SK-N-SH (cell line): ENCODE measurements around the gene NT5DC3. TPM values are rescaled to one million over a fixed set of nuclear protein-coding genes. Genes with fewer than 3 reads are reported as not detected.

ENCODE experiments used
- CTCF ChIA-PET: fragments of 300-600, 350-600 bp; formaldehyde crosslinking; extraction: SDS; loops from one replicate; lab custom pipeline; 2021; lab: Yijun Ruan, JAX
- POLR2A ChIA-PET: fragments of 350-600 bp; sonication (Branson Sonifier 250); formaldehyde crosslinking; extraction: SDS; loops from one replicate; lab custom pipeline; 2020; ENCODE audit warnings: antibody characterized with exemption, inconsistent platforms; lab: Yijun Ruan, JAX
- DNase-seq: peaks from one replicate; pipeline ENCODE4 v3.0.0; 2012
- H2AFZ ChIP-seq: fragments of 200-600 bp; sonication (generic); 2 replicates; pipeline ENCODE4 v1.8.1; 2016; ENCODE audit warnings: antibody characterized with exemption, mild to moderate bottlenecking, low read depth
- H3F3A ChIP-seq: fragments of 200-600 bp; sonication (generic); replicated peaks from 2 replicates; pipeline ENCODE3; 2016; ENCODE audit warnings: antibody characterized with exemption, mild to moderate bottlenecking; ENCODE audit not compliant: insufficient read depth
- H3K27ac ChIP-seq, 2 experiments: fragments of 200-500 bp in 1 of 2; fragments of 200-600 bp in 1 of 2; sonication (Bioruptor generic) in 1 of 2; sonication (generic), shearing (Covaris generic) in 1 of 2; 2 replicates each; pipeline versions ENCODE4 v1.5.1 to v1.6.1; 2014 to 2016; ENCODE audit warnings: low read depth in 2 of 2, inconsistent platforms in 1 of 2, low read length in 1 of 2, mild to moderate bottlenecking in 1 of 2, mixed read lengths in 1 of 2
- H3K27me3 ChIP-seq: fragments of 200-600 bp; sonication (generic), shearing (Covaris generic); 2 replicates; pipeline ENCODE4 v1.6.1; 2016; ENCODE audit warnings: mixed run types; ENCODE audit not compliant: insufficient read depth
- H3K36me3 ChIP-seq, 2 experiments: fragments of 200-500 bp in 1 of 2; fragments of 200-600 bp in 1 of 2; sonication (Bioruptor generic) in 1 of 2; sonication (generic) in 1 of 2; replicated peaks in 1 of 2; 2 replicates each; pipeline versions ENCODE3 to v1.5.1; 2014 to 2016; ENCODE audit warnings: low read length in 1 of 2, mild to moderate bottlenecking in 1 of 2; ENCODE audit not compliant: insufficient read depth in 2 of 2, control insufficient read depth in 1 of 2
- H3K4me1 ChIP-seq, 2 experiments: fragments of 200-500 bp in 1 of 2; fragments of 200-600 bp in 1 of 2; sonication (Bioruptor generic) in 1 of 2; sonication (generic), shearing (Covaris generic) in 1 of 2; 2 replicates each; pipeline versions ENCODE4 v1.5.1 to v1.6.1; 2014 to 2016; ENCODE audit warnings: low read depth in 1 of 2, low read length in 1 of 2, mixed run types in 1 of 2; ENCODE audit not compliant: insufficient read depth in 2 of 2, control insufficient read depth in 1 of 2
- H3K4me2 ChIP-seq: fragments of 200-600 bp; sonication (generic), shearing (Covaris generic); 2 replicates; pipeline ENCODE4 v1.6.1; 2017; ENCODE audit warnings: mixed run types
- H3K4me3 ChIP-seq, 2 experiments: fragments of 200-500 bp in 1 of 2; fragments of 200-600 bp in 1 of 2; sonication (Bioruptor generic) in 1 of 2; sonication (generic), shearing (Covaris generic) in 1 of 2; 2 replicates each; pipeline versions ENCODE4 v1.5.1 to v1.8.1; 2014 to 2016; ENCODE audit warnings: low read depth in 2 of 2, inconsistent platforms in 1 of 2, low read length in 1 of 2, mild to moderate bottlenecking in 1 of 2, mixed read lengths in 1 of 2, moderate library complexity in 1 of 2
- H3K79me2 ChIP-seq: fragments of 200-600 bp; sonication (generic); 2 replicates; pipeline ENCODE4 v1.8.1; 2017; ENCODE audit warnings: mild to moderate bottlenecking; ENCODE audit not compliant: insufficient read depth
- H3K9ac ChIP-seq: fragments of 200-600 bp; sonication (generic); 2 replicates; pipeline ENCODE4 v1.6.1; 2017; ENCODE audit warnings: mixed run types
- H3K9me2 ChIP-seq: fragments of 200-600 bp; sonication (generic); 2 replicates; pipeline ENCODE4 v1.6.1; 2017; ENCODE audit warnings: mixed run types
- H3K9me3 ChIP-seq: fragments of 200-600 bp; sonication (generic); 2 replicates; pipeline ENCODE4 v1.6.1; 2017; ENCODE audit warnings: mixed run types, mild to moderate bottlenecking, moderate library complexity
- H4K20me1 ChIP-seq: fragments of 200-600 bp; sonication (generic); 2 replicates; pipeline ENCODE4 v1.6.1; 2017; ENCODE audit warnings: mild to moderate bottlenecking, mixed run types; ENCODE audit not compliant: insufficient read depth
- ELF1 ChIP-seq: IDR thresholded peaks from 2 replicates; pipeline ENCODE4 v1.4.0; 2012
- EP300 ChIP-seq, 2 experiments: IDR thresholded peaks; 2 replicates each; pipeline versions ENCODE4 v1.4.0 to v1.6.1; 2012; ENCODE audit warnings: borderline replicate concordance in 1 of 2, low read depth in 1 of 2, low read length in 1 of 2
- EZH2phosphoT487 ChIP-seq: fragments of 200-600 bp; sonication (generic); IDR thresholded peaks from 2 replicates; pipeline ENCODE4 v1.6.1; 2017; ENCODE audit warnings: low read depth, mixed run types, mild to moderate bottlenecking, antibody characterized with exemption, moderate library complexity, borderline replicate concordance
- FOSL2 ChIP-seq: IDR thresholded peaks from 2 replicates; pipeline ENCODE4 v1.4.0; 2012; ENCODE audit warnings: low read depth, mild to moderate bottlenecking, moderate library complexity, borderline replicate concordance
- FOXJ3 ChIP-seq: sonication (generic); formaldehyde crosslinking; IDR thresholded peaks from 2 replicates; pipeline ENCODE4 v1.5.1; 2020; ENCODE audit warnings: mild to moderate bottlenecking, missing genetic modification reagents
- GABPA ChIP-seq: IDR thresholded peaks from 2 replicates; pipeline ENCODE4 v1.4.0; 2012; ENCODE audit warnings: low read depth, mild to moderate bottlenecking
- GATA2 ChIP-seq: sonication (generic); formaldehyde crosslinking; IDR thresholded peaks from 2 replicates; pipeline ENCODE4 v1.5.0; 2020; ENCODE audit warnings: mild to moderate bottlenecking, missing genetic modification reagents
- JUND ChIP-seq: IDR thresholded peaks from 2 replicates; pipeline ENCODE4 v1.4.0; 2012
- NFIC ChIP-seq: IDR thresholded peaks from 2 replicates; pipeline ENCODE4 v1.4.0; 2012; ENCODE audit warnings: borderline replicate concordance
- NRF1 ChIP-seq: IDR thresholded peaks from 2 replicates; pipeline ENCODE4 v1.6.1; 2012; ENCODE audit warnings: low read depth, mild to moderate bottlenecking, low read length
- RAD21 ChIP-seq: IDR thresholded peaks from 2 replicates; pipeline ENCODE4 v1.6.1; 2012; ENCODE audit warnings: mild to moderate bottlenecking, low read length
- RCOR1 ChIP-seq: fragments of 150-350 bp; IDR thresholded peaks from 2 replicates; pipeline ENCODE4 v1.6.1; 2017; ENCODE audit warnings: antibody characterized with exemption, low read length
- RFX5 ChIP-seq: IDR thresholded peaks from 2 replicates; pipeline ENCODE4 v1.6.1; 2012; ENCODE audit warnings: mild to moderate bottlenecking, improper control_type of control experiment, low read length
- RXRA ChIP-seq: IDR thresholded peaks from 2 replicates; pipeline ENCODE4 v1.4.0; 2012; ENCODE audit warnings: low read depth, mild to moderate bottlenecking, borderline replicate concordance
- SIN3A ChIP-seq: IDR thresholded peaks from 2 replicates; pipeline ENCODE4 v1.6.1; 2012; ENCODE audit warnings: low read depth, mild to moderate bottlenecking, low read length, moderate library complexity, borderline replicate concordance
- TAF1 ChIP-seq: IDR thresholded peaks from 2 replicates; pipeline ENCODE4 v1.6.1; 2012; ENCODE audit warnings: low read depth, mild to moderate bottlenecking, low read length, moderate library complexity, borderline replicate concordance
- TCF12 ChIP-seq: IDR thresholded peaks from 2 replicates; pipeline ENCODE4 v1.4.0; 2012
- WGBS: methylation state at CpG from one replicate; pipeline ENCODE4 v1.1.6; 2017; ENCODE audit warnings: low lambda C conversion rate; 5-methylcytosine and 5-hydroxymethylcytosine counted together
- polyA plus RNA-seq, 3 experiments: library from polyadenylated mRNA; depleted of rRNA; stranded (reverse); fragments of >200 nt; gene quantifications; 2 replicates each; pipeline ENCODE4 v1.2.3, GENCODE V29; 2012
- TF ChIP-seq, protein P1 (sequence below): IDR thresholded peaks from 2 replicates; pipeline ENCODE4; 2012
- TF ChIP-seq, protein P2 (sequence below): IDR thresholded peaks from 2 replicates; pipeline ENCODE4 v1.4.0; 2012; ENCODE audit warnings: low read depth

NT5DC3 gene
- polyA plus RNA-seq, 1 of the 3 experiments (the other 2 are of a cell fraction): 11.0 TPM

DNA sequence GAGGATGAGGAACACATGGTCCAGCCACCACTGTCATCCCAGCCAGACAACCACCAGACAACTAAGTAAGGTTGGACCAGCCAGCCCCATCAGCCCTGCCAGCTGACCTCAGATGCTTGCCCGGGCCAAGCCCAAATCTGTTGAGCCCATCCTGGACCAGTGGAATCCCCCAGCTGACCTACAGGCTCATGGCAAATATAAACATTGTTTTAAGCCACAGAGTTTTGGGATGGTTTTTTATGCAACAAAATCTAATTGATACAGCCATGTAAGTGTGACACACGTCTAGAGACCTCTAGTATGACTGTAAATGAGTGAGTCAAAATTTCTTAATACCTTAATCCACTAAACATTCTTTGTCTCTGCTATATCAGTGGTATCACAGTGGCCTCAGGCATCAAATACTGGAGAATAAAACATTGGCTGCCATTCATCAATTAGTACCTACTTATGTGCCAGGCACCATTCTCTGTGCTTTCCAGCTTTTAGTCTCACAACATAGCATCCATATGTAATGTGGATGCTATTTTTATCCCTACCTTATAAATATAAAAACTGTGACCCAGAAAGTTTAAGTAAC, 24.2 kb upstream of the NT5DC3 start:
- no peaks in the 10 kb centered on the region; a peak in 1 of 4 replicates for H3K4me1 ChIP-seq
- no peak overlapping the region for H3K4me3 ChIP-seq
- no peaks in the 10 kb centered on the region for H3K79me2 ChIP-seq
- no peaks in the 10 kb centered on the region for H3F3A ChIP-seq
- no peak overlapping the region for H3K9ac ChIP-seq
- 90% methylated on average over 2 of the region's 2 CpGs for WGBS
- ChIA-PET CTCF (interaction anchor here (1.5 to 3.1 kb wide), 4 partner anchors 10 to 239 kb away, joined by 5 to 14 read pairs (median 5); no protein-coding TSS in a partner anchor), POLR2A (no interaction called here)
- DNase-seq: no peak
- H2AFZ ChIP-seq: no peak overlapping the region
- H3K9me2 ChIP-seq: no peaks in the 10 kb centered on the region
- no peak overlapping the region for H3K4me2 ChIP-seq
- no peaks in the 10 kb centered on the region for H3K27me3 ChIP-seq
- no peak overlapping the region for H3K27ac ChIP-seq
- H3K9me3 ChIP-seq: no peaks in the 10 kb centered on the region
- no peaks in the 10 kb centered on the region for H4K20me1 ChIP-seq
- TF ChIP-seq JUND (no peak), TAF1 (no peak), RCOR1 (no peak), GABPA (no peak), RAD21 (no peak), EZH2phosphoT487 (no peak), GATA2 (CRISPR knock-in tag) (no peak), NRF1 (no peak), ELF1 (no peak), EP300 (IDR thresholded peaks at IDR 0.05; ENCODE audit: borderline replicate concordance in 1 of 2, low read depth in 1 of 2, low read length in 1 of 2) (no peak)
- no peaks in the 10 kb centered on the region for H3K36me3 ChIP-seq

DNA sequence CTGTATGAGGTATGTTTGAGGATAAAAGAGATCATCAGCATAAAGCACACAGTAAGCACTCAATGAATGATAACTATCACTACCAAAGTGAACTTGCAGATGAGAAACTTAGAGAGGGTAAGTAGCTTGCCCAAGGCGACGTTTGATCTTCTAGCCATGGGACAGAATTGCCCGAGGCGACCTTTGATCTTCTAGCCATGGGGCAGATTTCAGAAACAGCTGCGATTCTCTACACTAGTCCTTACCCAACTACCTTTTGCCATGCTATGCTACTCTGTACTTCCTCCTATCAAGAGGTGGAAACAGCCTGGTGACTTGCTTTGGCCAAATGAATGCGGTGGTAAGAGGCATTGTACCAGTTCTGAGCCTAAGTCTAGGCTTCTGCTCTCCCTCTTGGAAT, 23.7 kb upstream of the NT5DC3 start:
- H3K36me3 ChIP-seq: no peaks in the 10 kb centered on the region
- 94% methylated on average over 6 of the region's 6 CpGs for WGBS
- ChIA-PET CTCF (interaction anchor here (1.5 to 3.1 kb wide), 4 partner anchors 10 to 238 kb away, joined by 5 to 14 read pairs (median 5); no protein-coding TSS in a partner anchor), POLR2A (no interaction called here)
- DNase-seq: no peak
- H2AFZ ChIP-seq: no peak overlapping the region
- H3F3A ChIP-seq: no peaks in the 10 kb centered on the region
- H3K4me2 ChIP-seq: no peak overlapping the region
- no peaks in the 10 kb centered on the region for H4K20me1 ChIP-seq
- H3K4me1 ChIP-seq: peaks cover 0 to 3% of the 10 kb centered on the region in 2 experiments; a peak in 2 of 4 replicates
- no peak overlapping the region for H3K27ac ChIP-seq
- no peaks in the 10 kb centered on the region for H3K9me2 ChIP-seq
- H3K79me2 ChIP-seq: no peaks in the 10 kb centered on the region
- no peak overlapping the region for H3K9ac ChIP-seq
- no peak overlapping the region for H3K4me3 ChIP-seq
- H3K9me3 ChIP-seq: no peaks in the 10 kb centered on the region
- H3K27me3 ChIP-seq: no peaks in the 10 kb centered on the region
- TF ChIP-seq RFX5: no peak

DNA sequence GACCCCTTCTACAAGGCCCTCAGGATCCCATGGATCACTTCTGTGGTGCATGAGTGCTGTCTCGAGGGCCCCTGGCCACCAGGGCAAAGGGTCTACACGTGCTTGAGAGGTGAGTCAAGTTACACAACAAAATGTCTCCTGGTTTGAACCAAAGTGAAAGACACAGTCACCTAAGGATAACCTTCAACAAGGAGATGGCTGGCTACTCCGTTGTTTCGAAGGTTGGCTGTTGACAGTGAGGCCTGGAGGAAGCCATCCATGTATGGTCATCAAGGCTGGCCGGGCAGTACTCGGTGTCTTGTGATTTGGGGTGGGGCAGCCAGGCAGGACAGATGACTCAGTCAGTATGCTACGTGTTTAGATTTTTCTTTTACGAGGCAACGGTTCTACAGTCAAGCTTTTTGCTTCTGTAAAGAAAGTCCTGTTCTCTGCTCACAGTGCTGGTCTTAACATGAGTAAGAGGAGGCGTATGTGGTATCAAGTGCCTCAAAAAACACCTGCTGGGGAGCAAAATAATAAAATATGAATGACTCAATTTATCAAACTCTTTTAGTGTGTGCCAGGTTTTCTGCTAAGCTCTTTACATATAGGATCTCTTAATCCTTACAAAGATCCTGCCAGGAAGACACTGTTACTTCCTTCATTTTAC, 18.0 kb upstream of the NT5DC3 start:
- H3K4me2 ChIP-seq: peak overlapping the region; percentile 47
- no peaks in the 10 kb centered on the region for H3K9me3 ChIP-seq
- H3K79me2 ChIP-seq: no peaks in the 10 kb centered on the region
- ChIA-PET POLR2A (no interaction called here), CTCF (interaction anchor here (1.8 kb wide), 1 partner anchor 11 kb away, joined by 6 read pairs; no protein-coding TSS in a partner anchor)
- peak overlapping the region; percentile 41 to 84; a peak in 3 of 4 replicates for H3K27ac ChIP-seq
- WGBS: 36% methylated on average over 10 of the region's 10 CpGs
- H3K4me1 ChIP-seq: peaks cover 0 to 16% of the 10 kb centered on the region in 2 experiments; a peak in 2 of 4 replicates
- no peak for TF ChIP-seq SIN3A
- TF ChIP-seq NRF1: no peak
- TF ChIP-seq RFX5: no peak
- TF ChIP-seq FOSL2: peak; percentile 73; the same call in 1 of the 2 replicates
- TF ChIP-seq FOXJ3: no peak
- TF ChIP-seq RXRA: no peak
- TF ChIP-seq ELF1: no peak
- TF ChIP-seq NFIC: 0 out of 2 replicates have a peak, but pooled peaks have one; percentile 10
- peak in 1 of 2 experiments; percentile 50; a peak in 1 of 4 replicates for TF ChIP-seq EP300 (IDR thresholded peaks at IDR 0.05; ENCODE audit: borderline replicate concordance in 1 of 2, low read depth in 1 of 2, low read length in 1 of 2)
- TF ChIP-seq, protein P1, sequence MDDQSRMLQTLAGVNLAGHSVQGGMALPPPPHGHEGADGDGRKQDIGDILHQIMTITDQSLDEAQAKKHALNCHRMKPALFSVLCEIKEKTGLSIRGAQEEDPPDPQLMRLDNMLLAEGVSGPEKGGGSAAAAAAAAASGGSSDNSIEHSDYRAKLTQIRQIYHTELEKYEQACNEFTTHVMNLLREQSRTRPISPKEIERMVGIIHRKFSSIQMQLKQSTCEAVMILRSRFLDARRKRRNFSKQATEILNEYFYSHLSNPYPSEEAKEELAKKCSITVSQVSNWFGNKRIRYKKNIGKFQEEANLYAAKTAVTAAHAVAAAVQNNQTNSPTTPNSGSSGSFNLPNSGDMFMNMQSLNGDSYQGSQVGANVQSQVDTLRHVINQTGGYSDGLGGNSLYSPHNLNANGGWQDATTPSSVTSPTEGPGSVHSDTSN: 0 out of 2 replicates have a peak, but pooled peaks have one; percentile 28
- no peak for TF ChIP-seq RCOR1
- no peak for TF ChIP-seq GABPA
- TF ChIP-seq GATA2 (CRISPR knock-in tag): no peak
- TF ChIP-seq, protein P2, sequence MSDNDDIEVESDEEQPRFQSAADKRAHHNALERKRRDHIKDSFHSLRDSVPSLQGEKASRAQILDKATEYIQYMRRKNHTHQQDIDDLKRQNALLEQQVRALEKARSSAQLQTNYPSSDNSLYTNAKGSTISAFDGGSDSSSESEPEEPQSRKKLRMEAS: peak; percentile 56
- peak; percentile 54 for TF ChIP-seq JUND
- TF ChIP-seq TCF12: peak; percentile 47; the same call in 1 of the 2 replicates
- TF ChIP-seq, all 33 proteins: peak for 7
- H4K20me1 ChIP-seq: no peaks in the 10 kb centered on the region
- H3K9me2 ChIP-seq: no peaks in the 10 kb centered on the region
- peaks cover 8% of the 10 kb centered on the region for H3F3A ChIP-seq
- no peak for DNase-seq
- H3K36me3 ChIP-seq: no peaks in the 10 kb centered on the region
- H3K4me3 ChIP-seq: no peak overlapping the region
- peak overlapping the region; percentile 89 for H2AFZ ChIP-seq
- peak overlapping the region; percentile 46; the same call in 1 of the 2 replicates for H3K9ac ChIP-seq
- H3K27me3 ChIP-seq: no peaks in the 10 kb centered on the region
